OCI-LY7 (cell line): Measurements from ENCODE around the gene PPARG. TPM values are rescaled to one million over a fixed set of nuclear protein-coding genes. Genes with fewer than 3 reads are reported as not detected.

Source experiments
- BruUV-seq: library from RNA; stranded (reverse); fragments of 400-500 nt; replicated peaks from 2 replicates; lab custom pipeline; 2021; lab: Mats Ljungman, UMichigan
- CTCF ChIA-PET: fragments of 300-600 bp; sonication (Branson Sonifier 250); formaldehyde crosslinking; loops from one replicate; lab custom pipeline; 2022; ENCODE audit warnings: antibody characterized with exemption; ENCODE audit not compliant: unreplicated experiment; lab: Charles Lee
- POLR2A ChIA-PET: fragments of 300-600 bp; sonication (Branson Sonifier 250); formaldehyde crosslinking; loops from one replicate; lab custom pipeline; 2022; ENCODE audit warnings: antibody characterized with exemption; lab: Charles Lee
- DNase-seq: peaks from one replicate; pipeline ENCODE4 v3.0.0-alpha.2; 2015; ENCODE audit warnings: low spot score
- H2AFZ ChIP-seq: fragments of 200-600 bp; sonication (generic), shearing (Covaris generic); 2 replicates; pipeline ENCODE4 v1.6.1; 2014; ENCODE audit warnings: mild to moderate bottlenecking, antibody characterized with exemption, low read length, moderate library complexity
- H3K27ac ChIP-seq: fragments of 200-600 bp; sonication (generic); 2 replicates; pipeline ENCODE4 v1.5.1; 2014; ENCODE audit warnings: mixed run types, low read depth, mild to moderate bottlenecking, moderate library complexity, low read length, inconsistent platforms; ENCODE audit not compliant: poor library complexity, severe bottlenecking
- H3K36me3 ChIP-seq: fragments of 200-600 bp; sonication (generic); 2 replicates; pipeline ENCODE4 v1.6.1; 2014; ENCODE audit warnings: mild to moderate bottlenecking, antibody characterized with exemption, low read length, moderate library complexity, mixed read lengths; ENCODE audit not compliant: insufficient read depth
- H3K4me1 ChIP-seq: fragments of 200-600 bp; sonication (generic); 2 replicates; pipeline ENCODE4 v1.5.1; 2014; ENCODE audit warnings: mild to moderate bottlenecking, low read length; ENCODE audit not compliant: insufficient read depth, poor library complexity, severe bottlenecking
- H3K4me2 ChIP-seq: fragments of 200-600 bp; sonication (generic); 2 replicates; pipeline ENCODE4 v1.6.1; 2014; ENCODE audit warnings: mild to moderate bottlenecking, low read length
- H3K4me3 ChIP-seq: fragments of 200-600 bp; sonication (generic); 2 replicates; pipeline ENCODE4 v1.5.1; 2014; ENCODE audit warnings: mild to moderate bottlenecking, low read depth, low read length; ENCODE audit not compliant: poor library complexity, severe bottlenecking
- H3K79me2 ChIP-seq: fragments of 200-600 bp; sonication (generic); 2 replicates; pipeline ENCODE4 v1.6.1; 2016; ENCODE audit warnings: low read depth, mild to moderate bottlenecking, low read length, moderate library complexity, mixed read lengths; ENCODE audit not compliant: insufficient read depth
- H3K9me2 ChIP-seq: fragments of 200-600 bp; sonication (generic); 2 replicates; pipeline ENCODE4 v1.6.1; 2016; ENCODE audit warnings: mild to moderate bottlenecking, low read length, mixed read lengths; ENCODE audit not compliant: insufficient read depth
- H3K9me3 ChIP-seq: fragments of 200-600 bp; sonication (generic); 2 replicates; pipeline ENCODE4 v1.6.1; 2014; ENCODE audit warnings: mild to moderate bottlenecking, mixed run types, low read length, mixed read lengths
- H4K20me1 ChIP-seq: fragments of 200-600 bp; sonication (generic); 2 replicates; pipeline ENCODE4 v1.6.1; 2014; ENCODE audit warnings: mild to moderate bottlenecking, antibody characterized with exemption, low read length, moderate library complexity, mixed read lengths; ENCODE audit not compliant: insufficient read depth
- EZH2phosphoT487 ChIP-seq: fragments of 200-600 bp; sonication (generic); IDR thresholded peaks from 2 replicates; pipeline ENCODE4 v1.6.1; 2018; ENCODE audit warnings: low read depth, borderline replicate concordance, mild to moderate bottlenecking, mixed run types, antibody characterized with exemption, low read length, moderate library complexity, mixed read lengths
- intact Hi-C: fragments of 100-400 bp; cut with micrococcal nuclease; formaldehyde crosslinking; loops from one replicate; pipeline ENCODE4 v1.10.0; 2022; ENCODE audit not compliant: unreplicated experiment
- total RNA-seq, 2 experiments: library from RNA; depleted of rRNA in 1 of 2; stranded (reverse); fragments of >200 nt in 1 of 2; shearing (Covaris generic) in 1 of 2; gene quantifications; 2 replicates each; pipeline ENCODE4 v1.2.3, GENCODE V29; 2014 to 2022
- TF ChIP-seq, protein P1 (sequence below): fragments of 200-600 bp; sonication (generic); conservative IDR thresholded peaks from 2 replicates; pipeline ENCODE4 v1.5.1; 2014; ENCODE audit warnings: mild to moderate bottlenecking, antibody characterized with exemption, low read length, moderate library complexity, mixed read lengths

The PPARG gene
- total RNA-seq, 2 experiments from 2014 or later: not detected

DNA sequence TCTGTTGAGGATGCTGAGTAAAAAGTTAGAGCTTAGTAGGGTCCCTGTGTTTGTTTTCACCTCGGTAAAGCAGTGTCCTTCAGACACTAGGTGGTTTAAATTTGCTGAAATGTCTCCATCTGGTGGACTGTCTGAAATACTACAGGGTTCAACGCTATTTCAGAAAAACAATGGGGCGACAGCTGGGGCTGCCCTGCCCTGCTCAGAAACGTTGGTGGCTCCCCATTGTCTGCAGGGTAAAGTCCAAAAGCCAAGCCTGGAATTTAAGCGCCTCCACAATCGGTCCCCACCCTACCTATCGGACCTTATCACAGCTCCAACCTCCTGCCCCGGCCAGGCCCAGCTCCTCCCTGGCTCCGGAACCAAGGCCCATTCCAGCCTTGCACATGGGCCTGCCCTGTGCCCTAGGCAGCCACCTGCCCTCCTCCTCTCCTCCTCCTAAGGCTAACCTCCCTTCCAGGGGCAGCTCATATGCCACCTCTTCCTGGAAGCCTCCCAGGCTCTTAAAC lies 191.1 kb downstream of the PPARG start:
- peak; percentile 64 for DNase-seq
- no peaks in the 10 kb centered on the region for H3K9me2 ChIP-seq
- no peak overlapping the region for H3K27ac ChIP-seq
- peaks cover 15% of the 10 kb centered on the region for H3K4me1 ChIP-seq
- intact Hi-C loops: loop anchor here (1.0 to 10.0 kb wide), 7 partner anchors 205 to 1105 kb away; partner anchors contain the start of gene TAMM41
- peak overlapping the region; percentile 2; the same call in 1 of the 2 replicates for H2AFZ ChIP-seq
- H3K9me3 ChIP-seq: no peaks in the 10 kb centered on the region
- H3K4me3 ChIP-seq: no peak overlapping the region
- no peaks in the 10 kb centered on the region for H3K36me3 ChIP-seq
- peaks cover 3% of the 10 kb centered on the region; the same call in 1 of the 2 replicates for H3K79me2 ChIP-seq
- TF ChIP-seq EZH2phosphoT487: no peak
- TF ChIP-seq, protein P1, sequence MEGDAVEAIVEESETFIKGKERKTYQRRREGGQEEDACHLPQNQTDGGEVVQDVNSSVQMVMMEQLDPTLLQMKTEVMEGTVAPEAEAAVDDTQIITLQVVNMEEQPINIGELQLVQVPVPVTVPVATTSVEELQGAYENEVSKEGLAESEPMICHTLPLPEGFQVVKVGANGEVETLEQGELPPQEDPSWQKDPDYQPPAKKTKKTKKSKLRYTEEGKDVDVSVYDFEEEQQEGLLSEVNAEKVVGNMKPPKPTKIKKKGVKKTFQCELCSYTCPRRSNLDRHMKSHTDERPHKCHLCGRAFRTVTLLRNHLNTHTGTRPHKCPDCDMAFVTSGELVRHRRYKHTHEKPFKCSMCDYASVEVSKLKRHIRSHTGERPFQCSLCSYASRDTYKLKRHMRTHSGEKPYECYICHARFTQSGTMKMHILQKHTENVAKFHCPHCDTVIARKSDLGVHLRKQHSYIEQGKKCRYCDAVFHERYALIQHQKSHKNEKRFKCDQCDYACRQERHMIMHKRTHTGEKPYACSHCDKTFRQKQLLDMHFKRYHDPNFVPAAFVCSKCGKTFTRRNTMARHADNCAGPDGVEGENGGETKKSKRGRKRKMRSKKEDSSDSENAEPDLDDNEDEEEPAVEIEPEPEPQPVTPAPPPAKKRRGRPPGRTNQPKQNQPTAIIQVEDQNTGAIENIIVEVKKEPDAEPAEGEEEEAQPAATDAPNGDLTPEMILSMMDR: peak; percentile 90
- H4K20me1 ChIP-seq: no peaks in the 10 kb centered on the region
- POLR2A ChIA-PET: interaction anchor here (0.6 to 1.0 kb wide), 4 partner anchors 15 to 207 kb away, joined by 3 to 6 read pairs (median 3); no protein-coding TSS in a partner anchor
- no peak overlapping the region for H3K4me2 ChIP-seq
- CTCF ChIA-PET: interaction anchor here (1.2 kb wide), 1 partner anchor 345 kb away, joined by 10 read pairs; no protein-coding TSS in a partner anchor
- BruUV-seq: no TSS peak

GRCh38 chr3:12483410-12483809 lies 194.5 kb downstream of the PPARG start:
- peaks cover 24% of the 10 kb centered on the region for H3K36me3 ChIP-seq
- ChIA-PET CTCF (no interaction called here), POLR2A (interaction anchor here (0.6 to 3.2 kb wide), 4 partner anchors 13 to 1454 kb away, joined by 3 to 7 read pairs (median 3); no protein-coding TSS in a partner anchor)
- no peaks in the 10 kb centered on the region for H3K9me3 ChIP-seq
- peaks cover 25% of the 10 kb centered on the region for H3K4me1 ChIP-seq
- peak overlapping the region; percentile 95 for H2AFZ ChIP-seq
- TF ChIP-seq, protein P1: no peak
- TF ChIP-seq EZH2phosphoT487: no peak
- H3K4me2 ChIP-seq: peak overlapping the region; percentile 90
- peak overlapping the region; percentile 92 for H3K4me3 ChIP-seq
- peaks cover 37% of the 10 kb centered on the region for H3K79me2 ChIP-seq
- intact Hi-C loops: loop anchor here (5.0 to 10.0 kb wide), 5 partner anchors 209 to 1109 kb away; partner anchors contain the start of gene TAMM41
- 0 out of 2 replicates have a peak, but pooled peaks cover 3% of the 10 kb centered on the region for H4K20me1 ChIP-seq
- H3K27ac ChIP-seq: peak overlapping the region; percentile 79
- H3K9me2 ChIP-seq: no peaks in the 10 kb centered on the region
- BruUV-seq: no TSS peak
- peak; percentile 13 for DNase-seq

GRCh38 chr3:12483872-12484197 lies 195.0 kb downstream of the PPARG start:
- peak overlapping the region; percentile 79 for H3K27ac ChIP-seq
- TSS peak; percentile 65 for BruUV-seq
- POLR2A ChIA-PET: interaction anchor here (0.6 to 3.2 kb wide), 5 partner anchors 13 to 1454 kb away, joined by 3 to 7 read pairs (median 3); no protein-coding TSS in a partner anchor

More at GRCh38 chr3:12483872-12484197, 195.0 kb downstream of the PPARG start:
- Histone ChIP-seq H3K9me3 (no peaks in the 10 kb centered on the region), H3K4me3 (peak overlapping the region; percentile 92), H4K20me1 (0 out of 2 replicates have a peak, but pooled peaks cover 3% of the 10 kb centered on the region), H3K79me2 (peaks cover 39% of the 10 kb centered on the region), H3K36me3 (peaks cover 28% of the 10 kb centered on the region), H2AFZ (peak overlapping the region; percentile 95), H3K4me2 (peak overlapping the region; percentile 90), H3K4me1 (peaks cover 25% of the 10 kb centered on the region), H3K9me2 (no peaks in the 10 kb centered on the region)
- TF ChIP-seq EZH2phosphoT487: no peak
- TF ChIP-seq, protein P1: no peak
- intact Hi-C loops: loop anchor here (5.0 to 10.0 kb wide), 5 partner anchors 209 to 1109 kb away; partner anchors contain the start of gene TAMM41
- DNase-seq: no peak
- CTCF ChIA-PET: no interaction called here
